ENCODE results near the gene RRP12. TPM values are rescaled to one million over a fixed set of nuclear protein-coding genes. Genes with fewer than 3 reads are reported as not detected.

Gene RRP12, protein sequence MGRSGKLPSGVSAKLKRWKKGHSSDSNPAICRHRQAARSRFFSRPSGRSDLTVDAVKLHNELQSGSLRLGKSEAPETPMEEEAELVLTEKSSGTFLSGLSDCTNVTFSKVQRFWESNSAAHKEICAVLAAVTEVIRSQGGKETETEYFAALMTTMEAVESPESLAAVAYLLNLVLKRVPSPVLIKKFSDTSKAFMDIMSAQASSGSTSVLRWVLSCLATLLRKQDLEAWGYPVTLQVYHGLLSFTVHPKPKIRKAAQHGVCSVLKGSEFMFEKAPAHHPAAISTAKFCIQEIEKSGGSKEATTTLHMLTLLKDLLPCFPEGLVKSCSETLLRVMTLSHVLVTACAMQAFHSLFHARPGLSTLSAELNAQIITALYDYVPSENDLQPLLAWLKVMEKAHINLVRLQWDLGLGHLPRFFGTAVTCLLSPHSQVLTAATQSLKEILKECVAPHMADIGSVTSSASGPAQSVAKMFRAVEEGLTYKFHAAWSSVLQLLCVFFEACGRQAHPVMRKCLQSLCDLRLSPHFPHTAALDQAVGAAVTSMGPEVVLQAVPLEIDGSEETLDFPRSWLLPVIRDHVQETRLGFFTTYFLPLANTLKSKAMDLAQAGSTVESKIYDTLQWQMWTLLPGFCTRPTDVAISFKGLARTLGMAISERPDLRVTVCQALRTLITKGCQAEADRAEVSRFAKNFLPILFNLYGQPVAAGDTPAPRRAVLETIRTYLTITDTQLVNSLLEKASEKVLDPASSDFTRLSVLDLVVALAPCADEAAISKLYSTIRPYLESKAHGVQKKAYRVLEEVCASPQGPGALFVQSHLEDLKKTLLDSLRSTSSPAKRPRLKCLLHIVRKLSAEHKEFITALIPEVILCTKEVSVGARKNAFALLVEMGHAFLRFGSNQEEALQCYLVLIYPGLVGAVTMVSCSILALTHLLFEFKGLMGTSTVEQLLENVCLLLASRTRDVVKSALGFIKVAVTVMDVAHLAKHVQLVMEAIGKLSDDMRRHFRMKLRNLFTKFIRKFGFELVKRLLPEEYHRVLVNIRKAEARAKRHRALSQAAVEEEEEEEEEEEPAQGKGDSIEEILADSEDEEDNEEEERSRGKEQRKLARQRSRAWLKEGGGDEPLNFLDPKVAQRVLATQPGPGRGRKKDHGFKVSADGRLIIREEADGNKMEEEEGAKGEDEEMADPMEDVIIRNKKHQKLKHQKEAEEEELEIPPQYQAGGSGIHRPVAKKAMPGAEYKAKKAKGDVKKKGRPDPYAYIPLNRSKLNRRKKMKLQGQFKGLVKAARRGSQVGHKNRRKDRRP (N-terminal part only)
- total RNA-seq, result 20.9 and 33.0 TPM in 2 replicates

DNA sequence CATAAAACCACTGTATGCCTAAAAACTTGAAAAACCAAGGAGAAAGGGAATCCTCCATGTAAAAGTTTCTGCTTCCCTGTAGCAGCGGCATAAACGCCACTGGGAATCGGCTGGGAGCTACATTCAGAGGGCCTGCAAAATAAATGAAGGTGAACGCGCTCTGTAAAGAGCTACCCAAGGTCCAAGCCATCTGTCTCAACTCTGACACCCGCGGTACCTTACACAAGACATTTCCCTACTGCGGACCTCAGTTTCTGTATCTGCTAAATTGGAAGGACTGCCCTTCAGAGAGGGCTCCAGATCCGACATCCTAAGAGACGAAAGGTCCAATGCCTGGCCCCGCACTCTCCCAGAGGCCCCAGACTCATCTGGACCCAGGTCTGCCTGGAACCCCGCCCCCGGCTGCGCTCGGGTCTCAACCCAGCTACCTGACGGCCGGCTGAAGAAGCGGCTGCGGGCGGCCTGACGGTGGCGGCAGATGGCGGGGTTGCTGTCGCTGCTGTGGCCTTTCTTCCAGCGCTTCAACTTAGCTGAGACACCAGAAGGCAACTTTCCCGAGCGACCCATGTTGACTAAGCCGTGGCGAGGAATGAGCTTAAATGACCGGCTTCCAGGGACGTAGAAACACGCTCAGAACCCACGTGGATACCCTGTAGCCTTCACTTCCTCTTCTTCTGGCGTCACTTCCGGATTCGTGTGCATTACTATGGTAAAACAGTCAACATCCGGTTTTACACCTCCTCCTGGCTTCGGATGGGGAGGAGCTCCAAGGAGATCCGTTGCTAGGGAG is at the start of gene RRP12:
TSS of gene RRP12 (minus strand) at position 676 of the 790 bp plus-strand sequence. CDS start at position 567, 109 bp downstream.

DNA sequence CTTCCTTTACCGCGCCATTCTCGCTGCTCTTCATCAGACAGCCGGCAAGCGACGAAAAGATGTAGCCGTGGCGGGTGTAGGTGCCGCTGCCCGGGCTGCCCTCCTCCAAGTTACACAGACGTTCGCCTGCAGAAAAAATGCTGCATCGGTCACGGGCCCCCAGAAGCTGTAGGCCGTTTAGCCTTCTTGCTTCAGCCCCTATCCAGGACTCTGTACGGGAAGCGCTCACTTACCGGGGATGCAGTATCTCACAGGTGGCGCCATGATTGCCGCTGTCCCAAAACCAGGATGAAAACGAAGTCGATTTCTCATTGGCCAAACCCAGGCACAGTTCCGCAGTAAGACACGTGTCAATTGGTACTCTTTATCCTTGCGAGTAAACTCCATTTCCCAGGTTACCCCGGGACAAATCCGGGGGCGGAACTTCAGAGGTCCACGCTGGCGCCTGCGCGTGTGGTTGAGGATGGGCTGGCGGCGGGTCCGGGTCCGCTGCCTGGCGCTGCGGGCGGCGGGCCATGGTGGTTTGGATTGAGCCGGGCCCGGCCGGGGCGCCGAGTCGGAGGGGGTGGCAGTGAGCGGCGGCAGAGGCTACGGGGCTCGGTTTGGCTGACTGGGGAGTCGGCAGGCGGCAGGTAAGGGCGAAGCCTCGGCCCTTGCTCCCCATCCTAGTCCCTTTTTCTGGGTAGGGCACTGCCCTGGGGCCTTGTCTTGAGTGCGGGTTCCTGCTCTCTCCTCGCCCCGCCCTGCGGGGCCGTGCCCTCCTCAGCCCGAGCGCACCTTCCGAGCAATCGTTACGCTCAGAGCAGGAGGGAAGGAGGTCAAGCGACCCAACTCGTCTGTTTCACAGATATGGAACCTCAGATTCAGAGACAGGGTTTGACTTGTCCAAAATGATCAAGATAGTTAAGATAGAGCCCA is 44.8 kb upstream of the RRP12 start, which contains the start of the genes EXOSC1 and ZDHHC16:
TSS of gene EXOSC1 (minus strand) at position 285 of the 918 bp plus-strand sequence. CDS start at position 264, 21 bp downstream.
TSS of gene ZDHHC16 (plus strand) at position 454 of the 918 bp plus-strand sequence. CDS start 5,501 bp downstream, outside the sequence.

DNA sequence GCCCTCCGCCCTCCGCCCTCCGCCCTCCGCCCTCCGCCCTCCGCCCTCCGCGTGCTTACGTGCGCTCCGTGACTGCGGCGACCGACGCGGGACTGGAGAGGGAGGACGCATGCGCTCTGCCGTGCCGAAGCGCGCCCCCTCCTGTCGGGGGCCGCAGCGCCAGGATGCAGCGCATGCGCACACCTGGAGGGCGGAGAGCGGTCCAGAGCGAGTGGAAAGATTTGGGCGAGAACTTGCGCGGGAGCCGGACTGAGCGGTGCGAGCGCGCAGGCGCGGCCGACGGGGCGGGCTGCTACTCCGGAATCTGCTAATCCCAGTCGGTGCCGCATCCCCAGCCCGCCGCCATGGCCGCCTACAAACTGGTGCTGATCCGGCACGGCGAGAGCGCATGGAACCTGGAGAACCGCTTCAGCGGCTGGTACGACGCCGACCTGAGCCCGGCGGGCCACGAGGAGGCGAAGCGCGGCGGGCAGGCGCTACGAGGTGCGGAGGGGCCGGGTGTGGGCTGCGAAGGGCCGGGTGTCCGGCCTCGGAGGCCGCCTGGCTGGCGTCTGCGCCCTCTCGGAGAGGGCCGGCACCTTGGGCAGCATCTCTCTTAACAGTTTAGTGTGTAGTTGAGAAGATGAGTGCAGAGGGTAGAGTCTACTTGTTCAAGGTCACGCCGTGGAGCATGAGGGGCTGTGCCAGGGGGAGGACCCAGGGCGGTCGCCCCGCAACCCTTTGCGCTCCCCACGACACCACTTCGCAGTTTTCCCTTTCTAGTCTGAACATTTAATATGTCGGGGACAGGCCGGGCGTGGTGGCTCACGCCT is 25.0 kb upstream of the RRP12 start, which contains the start of gene PGAM1:
TSS of gene PGAM1 (plus strand) at position 228 of the 812 bp plus-strand sequence. CDS start at position 345, 117 bp downstream.

DNA sequence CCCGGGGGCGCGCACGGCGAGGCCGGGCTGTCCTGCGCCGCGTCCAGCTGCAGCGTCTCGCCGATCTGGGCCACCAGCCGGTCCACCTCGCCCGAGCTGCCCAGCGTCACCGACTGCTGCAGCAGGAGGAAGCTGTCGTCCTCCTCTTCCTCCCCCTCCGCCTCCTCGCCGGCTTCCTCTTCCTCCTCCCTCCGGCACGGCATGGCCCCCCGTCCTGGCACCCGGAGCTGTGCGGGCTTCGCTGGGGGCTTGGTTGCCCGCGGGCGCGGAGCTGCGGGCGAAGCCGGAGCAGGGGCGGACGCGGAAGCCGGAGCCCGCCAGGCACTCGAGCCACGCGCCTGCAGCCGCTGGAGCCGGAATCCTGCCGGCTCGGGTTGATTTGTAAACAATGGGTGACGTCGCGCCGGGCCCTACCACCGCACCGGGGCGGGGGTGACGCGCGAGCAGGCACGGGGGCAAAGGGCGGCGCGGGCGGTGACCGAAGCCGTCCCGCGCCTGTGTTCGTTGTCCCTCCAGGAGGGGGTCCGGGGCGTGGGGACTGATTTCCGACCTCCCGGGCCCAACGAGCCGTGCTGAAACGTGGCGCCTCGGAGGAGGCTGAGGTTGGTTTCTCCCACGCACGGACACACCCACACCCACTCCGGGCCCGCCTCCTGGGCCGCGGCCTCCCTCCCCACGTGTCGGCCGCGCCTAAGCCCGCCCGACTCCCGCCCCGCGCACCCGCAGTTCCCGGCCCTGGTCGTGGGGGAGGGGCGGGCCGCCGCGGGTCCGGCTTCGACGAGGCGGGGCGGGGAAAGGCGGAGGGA is 66.6 kb downstream of the RRP12 start, which contains the start of gene FRAT2:
TSS of gene FRAT2 (minus strand) at position 360 of the 806 bp plus-strand sequence. CDS start at position 203, 157 bp downstream.

DNA sequence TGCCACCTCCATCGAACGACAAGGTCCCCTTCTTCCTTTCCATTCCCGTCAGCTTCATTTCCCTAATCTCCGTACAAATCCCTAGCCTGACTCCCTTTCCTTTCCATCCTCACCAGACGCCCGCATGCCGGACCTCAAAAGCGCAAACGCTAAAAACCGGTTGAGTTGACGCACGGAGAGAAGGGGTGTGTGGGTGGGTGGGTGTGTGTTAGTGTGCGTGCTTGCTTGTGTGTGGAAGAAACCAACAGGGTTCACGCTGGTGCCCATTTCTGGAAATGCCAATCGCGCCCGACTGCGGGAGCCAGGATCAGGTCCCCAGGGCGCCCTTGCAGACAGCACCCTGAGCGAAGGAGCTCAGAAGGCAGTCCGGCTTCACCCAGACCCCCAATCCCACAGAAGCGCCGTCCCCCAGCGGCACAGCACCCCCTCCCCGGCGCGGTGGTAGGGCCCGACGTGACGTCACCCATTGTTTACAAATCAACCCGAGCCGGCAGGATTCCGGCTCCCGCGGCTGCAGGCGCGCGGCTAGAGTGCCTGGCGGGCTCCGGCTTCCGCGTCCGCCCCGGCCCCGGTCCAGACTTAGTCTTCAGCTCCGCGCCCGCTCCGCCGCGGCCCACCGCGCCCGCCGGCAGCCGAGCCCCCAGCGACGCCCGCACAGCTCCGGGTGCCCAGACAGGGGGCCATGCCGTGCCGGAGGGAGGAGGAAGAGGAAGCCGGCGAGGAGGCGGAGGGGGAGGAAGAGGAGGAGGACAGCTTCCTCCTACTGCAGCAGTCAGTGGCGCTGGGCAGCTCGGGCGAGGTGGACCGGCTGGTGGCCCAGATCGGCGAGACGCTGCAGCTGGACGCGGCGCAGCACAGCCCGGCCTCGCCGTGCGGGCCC is 82.1 kb downstream of the RRP12 start, which contains the start of gene FRAT1:
TSS of gene FRAT1 (plus strand) at position 500 of the 880 bp plus-strand sequence. CDS start at position 683, 183 bp downstream.

Small RNA genes within 50 kb of the gene (small RNA-seq; reads per million reads assigned to genes)
- not detected for gene RF00019

Other genes starting within 250 kb of the RRP12 start
- gene SLIT1, start 215.4 kb downstream of the RRP12 start, total RNA-seq, result under 0.01 and 0.37 TPM in 2 replicates
- 7.7 and 12.9 TPM in 2 replicates for gene ARHGAP19, start 108.7 kb downstream of the RRP12 start, total RNA-seq
- 1.5 and 2.0 TPM in 2 replicates for gene FRAT1, start 82.1 kb downstream of the RRP12 start, total RNA-seq
- 6.5 and 6.6 TPM in 2 replicates for gene FRAT2, start 66.6 kb downstream of the RRP12 start, total RNA-seq
- 517 and 548 TPM in 2 replicates for gene PGAM1, start 24.9 kb upstream of the RRP12 start, total RNA-seq
- 34.5 and 37.5 TPM in 2 replicates for gene EXOSC1, start 44.7 kb upstream of the RRP12 start, total RNA-seq
- 55.5 and 70.4 TPM in 2 replicates for gene ZDHHC16, start 44.8 kb upstream of the RRP12 start, total RNA-seq
- 81.2 and 105 TPM in 2 replicates for gene MMS19, start 97.1 kb upstream of the RRP12 start, total RNA-seq
- 15.8 and 22.8 TPM in 2 replicates for gene UBTD1, start 97.6 kb upstream of the RRP12 start, total RNA-seq
- gene ANKRD2, start 171.4 kb upstream of the RRP12 start, total RNA-seq, result 1.8 and 2.9 TPM in 2 replicates
- 2.5 and 2.6 TPM in 2 replicates for gene HOGA1, start 183.0 kb upstream of the RRP12 start, total RNA-seq
- gene C10orf62, start 188.4 kb upstream of the RRP12 start, total RNA-seq, result 0.20 TPM in 1 of 2 replicates, not detected in the other
- 3.7 and 4.0 TPM in 2 replicates for gene MORN4, start 232.2 kb upstream of the RRP12 start, total RNA-seq
- 22.4 and 23.3 TPM in 2 replicates for gene PI4K2A, start 239.3 kb upstream of the RRP12 start, total RNA-seq